Gastrocnemius medialis (tissue), 4 donors: ENCODE measurements around the gene BBS9. TPM values are rescaled to one million over a fixed set of nuclear protein-coding genes. Genes with fewer than 3 reads are reported as not detected.

ENCODE experiments used
- ATAC-seq, 2 donors: fragments of 150-250 bp; one replicate each; pipeline ENCODE4 v1.9.1; 2016
- DNase-seq, 2 donors: peaks; one replicate each; pipeline ENCODE4 v3.0.0-alpha.2; 2019
- H3K27ac ChIP-seq, 4 donors: fragments of 200-600 bp; sonication (generic); 1 replicate in 1 of 4; 2 replicates in 3 of 4; pipeline ENCODE4 v1.5.1; 2016 to 2018; ENCODE audit warnings: mild to moderate bottlenecking in 2 of 4, moderate library complexity in 1 of 4
- H3K27me3 ChIP-seq, 3 donors: fragments of 200-600 bp; sonication (generic) in 2 of 3; 1 replicate in 1 of 3; 2 replicates in 2 of 3; pipeline versions ENCODE4 v1.5.1 to v1.6.0; 2016 to 2019; ENCODE audit warnings: mild to moderate bottlenecking in 1 of 3, moderate library complexity in 1 of 3
- H3K36me3 ChIP-seq, 2 donors: fragments of 200-600 bp; sonication (generic) in 1 of 2; one replicate each; pipeline ENCODE4 v1.5.1; 2017 to 2018
- H3K4me1 ChIP-seq, 2 donors: fragments of 200-600 bp; sonication (generic) in 1 of 2; one replicate each; pipeline ENCODE4 v1.5.1; 2016 to 2017; ENCODE audit warnings: mild to moderate bottlenecking in 2 of 2
- H3K4me3 ChIP-seq, 4 donors: fragments of 200-600 bp; sonication (generic) in 3 of 4; 1 replicate in 1 of 4; 2 replicates in 3 of 4; pipeline ENCODE4 v1.5.1; 2016 to 2019; ENCODE audit warnings: mild to moderate bottlenecking in 2 of 4
- H3K9me3 ChIP-seq, 3 donors: fragments of 200-600 bp; sonication (generic) in 2 of 3; 1 replicate in 1 of 3; 2 replicates in 2 of 3; pipeline ENCODE4 v1.5.1; 2016 to 2019
- POLR2A ChIP-seq, 2 donors: fragments of 450-650 bp; IDR thresholded peaks; one replicate each; pipeline ENCODE4 v1.6.1; 2017; ENCODE audit warnings: antibody characterized with exemption in 2 of 2, mild to moderate bottlenecking in 2 of 2, moderate library complexity in 2 of 2
- in situ Hi-C, 4 donors: fragments of 200-750 bp; cut with MboI; loops; one replicate each; pipeline versions ENCODE4 v1.15.0 to v1.8.0; 2017; ENCODE audit warnings: low sequenced_read_pairs in 4 of 4
- intact Hi-C: fragments of 100-400 bp; cut with DNase I; formaldehyde crosslinking; loops from one replicate; pipeline ENCODE4 v1.15.1; 2023; ENCODE audit warnings: low total_unique reads
- total RNA-seq, 4 donors: library from RNA; depleted of rRNA; stranded (reverse); fragments of >200 nt; gene quantifications; one replicate each; pipeline versions ENCODE4 v1.1.0 to v1.2.3, GENCODE V29; 2016
- TF ChIP-seq, protein P1 (sequence below), 5 experiments: fragments of 450-650 bp in 3 of 5; fragments of 200-600 bp in 2 of 5; sonication (generic) in 2 of 5; IDR thresholded peaks in 4 of 5; conservative IDR thresholded peaks in 1 of 5; 1 replicate in 4 of 5; 2 replicates in 1 of 5; pipeline ENCODE4 v1.5.1; 2016 to 2019; ENCODE audit warnings: antibody characterized with exemption in 5 of 5, mild to moderate bottlenecking in 3 of 5, moderate library complexity in 3 of 5

The BBS9 gene
- total RNA-seq, 4 donors from 2014 or later: 3.5 to 6.5 (median 5.4) TPM

DNA sequence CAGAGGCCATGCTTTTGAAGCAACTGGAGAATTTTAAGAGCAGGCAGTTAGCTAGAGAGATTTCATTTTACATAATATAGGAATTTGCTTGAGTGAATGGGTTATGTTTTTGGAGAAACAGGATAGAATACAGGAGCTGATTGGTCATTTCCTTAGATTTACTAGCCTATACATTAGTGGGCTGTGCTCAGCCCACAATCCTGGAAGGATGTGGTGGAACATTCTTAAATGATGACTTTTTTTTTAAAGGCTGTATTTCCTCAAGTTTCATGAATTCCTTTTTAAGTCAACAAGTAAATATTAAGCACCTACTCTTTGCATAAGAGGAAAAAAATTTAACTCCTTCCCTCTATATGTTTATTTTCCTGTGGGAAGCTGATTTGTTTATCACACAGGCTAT, 461.6 kb downstream of the BBS9 start:
- Histone ChIP-seq H3K4me3 (no peak overlapping the region), H3K9me3 (no peaks in the 10 kb centered on the region), H3K27ac (no peak overlapping the region), H3K4me1 (peaks cover 0 to 12% of the 10 kb centered on the region in 2 donors), H3K36me3 (no peaks in the 10 kb centered on the region), H3K27me3 (no peaks in the 10 kb centered on the region)
- no peak for TF ChIP-seq POLR2A (IDR thresholded peaks at IDR 0.05)
- no peak for DNase-seq
- no peak for ATAC-seq
- in situ Hi-C loops: no loop called here
- intact Hi-C loops: no loop called here

DNA sequence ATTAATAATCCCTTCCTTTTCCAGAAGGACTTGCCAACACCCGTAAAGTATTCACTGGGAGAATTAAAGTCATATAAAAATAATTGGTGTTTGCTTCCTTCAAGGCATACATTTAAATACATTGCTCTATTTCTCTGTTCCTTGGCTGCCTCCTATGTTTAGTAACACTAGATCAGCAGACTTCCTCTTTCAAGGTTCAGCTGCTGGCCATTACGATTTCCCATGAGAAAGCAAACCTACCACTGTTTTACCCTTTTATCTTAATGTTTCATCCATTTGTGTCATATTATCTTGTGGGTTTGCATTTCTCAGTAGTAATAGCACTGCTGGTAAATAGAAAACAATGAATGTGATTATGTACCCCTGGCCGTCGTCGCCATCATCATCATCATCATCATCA, 462.1 kb downstream of the BBS9 start:
- H3K9me3 ChIP-seq: no peaks in the 10 kb centered on the region
- in situ Hi-C loops: no loop called here
- no peak for TF ChIP-seq POLR2A (IDR thresholded peaks at IDR 0.05)
- TF ChIP-seq, protein P1, sequence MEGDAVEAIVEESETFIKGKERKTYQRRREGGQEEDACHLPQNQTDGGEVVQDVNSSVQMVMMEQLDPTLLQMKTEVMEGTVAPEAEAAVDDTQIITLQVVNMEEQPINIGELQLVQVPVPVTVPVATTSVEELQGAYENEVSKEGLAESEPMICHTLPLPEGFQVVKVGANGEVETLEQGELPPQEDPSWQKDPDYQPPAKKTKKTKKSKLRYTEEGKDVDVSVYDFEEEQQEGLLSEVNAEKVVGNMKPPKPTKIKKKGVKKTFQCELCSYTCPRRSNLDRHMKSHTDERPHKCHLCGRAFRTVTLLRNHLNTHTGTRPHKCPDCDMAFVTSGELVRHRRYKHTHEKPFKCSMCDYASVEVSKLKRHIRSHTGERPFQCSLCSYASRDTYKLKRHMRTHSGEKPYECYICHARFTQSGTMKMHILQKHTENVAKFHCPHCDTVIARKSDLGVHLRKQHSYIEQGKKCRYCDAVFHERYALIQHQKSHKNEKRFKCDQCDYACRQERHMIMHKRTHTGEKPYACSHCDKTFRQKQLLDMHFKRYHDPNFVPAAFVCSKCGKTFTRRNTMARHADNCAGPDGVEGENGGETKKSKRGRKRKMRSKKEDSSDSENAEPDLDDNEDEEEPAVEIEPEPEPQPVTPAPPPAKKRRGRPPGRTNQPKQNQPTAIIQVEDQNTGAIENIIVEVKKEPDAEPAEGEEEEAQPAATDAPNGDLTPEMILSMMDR (IDR thresholded peaks at IDR 0.05 in 4 of 5, conservative IDR thresholded peaks at IDR 0.05 in 1 of 5): no peak
- no peaks in the 10 kb centered on the region for H3K36me3 ChIP-seq
- H3K27me3 ChIP-seq: no peaks in the 10 kb centered on the region
- H3K4me1 ChIP-seq: peaks cover 0 to 12% of the 10 kb centered on the region in 2 donors
- no peak overlapping the region for H3K4me3 ChIP-seq
- ATAC-seq (no peak), DNase-seq (no peak)
- H3K27ac ChIP-seq: no peak overlapping the region
- intact Hi-C loops: no loop called here

DNA sequence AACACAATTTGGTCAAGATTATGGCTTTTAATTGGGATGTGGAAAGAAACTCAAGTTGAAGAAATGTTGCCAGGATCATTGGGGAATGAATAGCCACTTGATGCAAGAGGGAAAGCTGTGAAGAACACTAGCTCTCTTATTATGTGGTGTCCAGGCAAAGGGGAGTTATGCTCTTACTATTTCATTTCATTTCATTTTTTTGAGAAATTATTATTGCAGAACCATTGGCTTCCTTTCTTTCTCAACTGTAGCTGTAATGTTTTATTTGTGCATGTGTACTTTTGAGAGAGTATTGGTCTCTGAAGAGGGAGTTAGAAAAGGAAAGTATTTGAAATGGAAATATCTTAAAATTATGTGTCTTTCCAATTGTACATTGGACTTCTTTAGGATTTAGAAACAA, 463.4 kb downstream of the BBS9 start:
- Histone ChIP-seq H3K4me1 (peaks cover 0 to 12% of the 10 kb centered on the region in 2 donors), H3K36me3 (no peaks in the 10 kb centered on the region), H3K27me3 (no peaks in the 10 kb centered on the region), H3K9me3 (no peaks in the 10 kb centered on the region), H3K4me3 (no peak overlapping the region), H3K27ac (no peak overlapping the region)
- in situ Hi-C loops (no loop called here), intact Hi-C loops (no loop called here)
- ATAC-seq (no peak), DNase-seq (no peak)
- TF ChIP-seq, protein P1 (IDR thresholded peaks at IDR 0.05 in 4 of 5, conservative IDR thresholded peaks at IDR 0.05 in 1 of 5): no peak
- TF ChIP-seq POLR2A (IDR thresholded peaks at IDR 0.05): no peak

DNA sequence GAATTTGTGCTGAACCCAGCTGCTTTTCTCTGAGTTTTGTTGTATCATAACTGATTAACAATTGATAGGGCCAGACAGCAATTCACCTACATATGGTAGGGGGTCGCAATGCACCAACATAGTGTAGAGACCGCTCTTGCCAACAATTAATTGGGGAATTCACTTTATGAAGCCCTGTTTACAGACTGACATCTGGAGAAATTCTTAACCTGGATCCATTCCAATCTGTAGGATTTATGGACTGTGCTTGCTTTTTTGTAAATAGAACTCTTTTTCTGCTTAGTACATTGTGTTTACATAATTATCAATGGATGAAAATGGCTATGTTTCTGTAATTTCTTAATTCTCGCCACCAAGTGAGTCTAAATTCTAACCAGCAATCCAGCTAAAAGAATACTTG, 464.2 kb downstream of the BBS9 start:
- no peak for ATAC-seq
- no peak for DNase-seq
- Histone ChIP-seq H3K9me3 (no peaks in the 10 kb centered on the region), H3K27ac (no peak overlapping the region), H3K27me3 (no peaks in the 10 kb centered on the region), H3K4me1 (peaks cover 0 to 12% of the 10 kb centered on the region in 2 donors), H3K36me3 (no peaks in the 10 kb centered on the region), H3K4me3 (no peak overlapping the region)
- intact Hi-C loops: no loop called here
- TF ChIP-seq, protein P1 (IDR thresholded peaks at IDR 0.05 in 4 of 5, conservative IDR thresholded peaks at IDR 0.05 in 1 of 5): no peak
- TF ChIP-seq POLR2A (IDR thresholded peaks at IDR 0.05): no peak
- in situ Hi-C loops: no loop called here

DNA sequence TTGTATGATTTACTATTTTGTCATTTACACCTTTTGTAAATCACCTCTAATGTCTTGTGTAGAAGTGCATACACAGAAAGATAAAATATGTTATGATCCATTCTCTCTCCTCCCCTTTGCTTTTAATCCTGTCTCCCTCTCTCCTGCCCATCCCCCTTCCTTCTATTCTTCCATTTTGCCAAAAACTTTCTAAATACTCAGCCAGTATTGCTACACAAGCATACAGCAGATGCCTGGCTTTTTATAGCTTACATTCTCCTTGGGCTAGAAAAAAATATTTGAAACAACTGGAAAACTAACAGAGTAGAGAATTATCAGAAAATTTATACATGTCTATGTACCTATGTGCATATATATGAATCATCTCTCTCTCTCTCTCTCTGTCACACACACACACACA, 467.3 kb downstream of the BBS9 start:
- no peak for ATAC-seq
- in situ Hi-C loops: no loop called here
- H3K36me3 ChIP-seq: no peaks in the 10 kb centered on the region
- H3K4me3 ChIP-seq: no peak overlapping the region
- intact Hi-C loops: no loop called here
- no peaks in the 10 kb centered on the region for H3K27me3 ChIP-seq
- no peak for DNase-seq
- no peak overlapping the region for H3K27ac ChIP-seq
- no peaks in the 10 kb centered on the region for H3K9me3 ChIP-seq
- no peak for TF ChIP-seq POLR2A (IDR thresholded peaks at IDR 0.05)
- TF ChIP-seq, protein P1 (IDR thresholded peaks at IDR 0.05 in 4 of 5, conservative IDR thresholded peaks at IDR 0.05 in 1 of 5): no peak
- peaks cover 0 to 12% of the 10 kb centered on the region in 2 donors for H3K4me1 ChIP-seq
